ENCODE data around the gene RBM33.

RBM33 gene

GRCh38 chr7:155648752-155649339 lies 4.4 kb downstream of the RBM33 start:
- no peak for FAIRE-seq
- no peak for DNase-seq (ENCODE audit: insufficient read length, low spot score)
- TF ChIP-seq CTCF (IDR thresholded peaks at IDR 0.05; ENCODE audit: insufficient read depth, missing control alignments), result no peak

- no peak for DNase-seq (ENCODE audit: insufficient read length, low spot score)
- no peak for FAIRE-seq
- no peak for TF ChIP-seq CTCF (IDR thresholded peaks at IDR 0.05; ENCODE audit: insufficient read depth, missing control alignments)
Observed at GRCh38 chr7:155649588-155649987, 5.1 kb downstream of the RBM33 start.

GRCh38 chr7:155652156-155653114 lies 8.0 kb downstream of the RBM33 start:
- FAIRE-seq (no peak), DNase-seq (ENCODE audit: insufficient read length, low spot score) (no peak)
- no peak for TF ChIP-seq CTCF (IDR thresholded peaks at IDR 0.05; ENCODE audit: insufficient read depth, missing control alignments)

- no peak for FAIRE-seq
- DNase-seq (ENCODE audit: insufficient read length, low spot score), result no peak
- TF ChIP-seq CTCF (IDR thresholded peaks at IDR 0.05; ENCODE audit: insufficient read depth, missing control alignments), result no peak
Observed at GRCh38 chr7:155653803-155654202, 9.3 kb downstream of the RBM33 start.

- DNase-seq (ENCODE audit: insufficient read length, low spot score) (no peak), FAIRE-seq (no peak)
- TF ChIP-seq CTCF (IDR thresholded peaks at IDR 0.05; ENCODE audit: insufficient read depth, missing control alignments), result no peak
Observed at GRCh38 chr7:155656891-155657290, 12.4 kb downstream of the RBM33 start.

- no peak for FAIRE-seq
- DNase-seq (ENCODE audit: insufficient read length, low spot score), result no peak
- no peak for TF ChIP-seq CTCF (IDR thresholded peaks at IDR 0.05; ENCODE audit: insufficient read depth, missing control alignments)
Observed at GRCh38 chr7:155660059-155660757, 15.7 kb downstream of the RBM33 start.

Data from D721Med (cell line).